Measurements from ENCODE around the gene KCNN2.

Gene KCNN2

DNA sequence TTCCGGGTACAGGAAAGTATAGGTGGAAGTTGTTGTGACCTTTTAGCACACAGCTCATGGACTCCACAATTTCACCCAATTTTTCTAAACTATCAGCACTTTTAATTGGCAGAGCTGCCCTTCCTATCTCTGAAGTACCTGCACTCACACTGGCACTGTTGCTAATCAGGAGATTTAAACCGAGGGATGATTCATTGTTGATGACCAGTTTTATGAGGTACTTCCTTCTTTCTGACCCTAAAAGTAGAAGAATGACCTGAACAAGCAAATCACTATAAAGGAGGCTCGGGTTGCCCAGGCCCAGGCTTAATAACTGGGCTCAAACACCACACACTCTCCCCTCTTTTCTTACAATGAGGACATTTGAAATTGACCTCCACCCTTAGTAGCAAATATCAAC lies 105.9 kb downstream of the KCNN2 start:
- DNase-seq (ENCODE audit: low read depth), result no peak
- no peak overlapping the region for H3K4me3 ChIP-seq (ENCODE audit: low read depth, low read length)

- no peak overlapping the region for H3K4me3 ChIP-seq (ENCODE audit: low read depth, low read length)
- DNase-seq (ENCODE audit: low read depth), result no peak
Measured at GRCh38 chr5:114469372-114469771, 107.5 kb downstream of the KCNN2 start.

DNA sequence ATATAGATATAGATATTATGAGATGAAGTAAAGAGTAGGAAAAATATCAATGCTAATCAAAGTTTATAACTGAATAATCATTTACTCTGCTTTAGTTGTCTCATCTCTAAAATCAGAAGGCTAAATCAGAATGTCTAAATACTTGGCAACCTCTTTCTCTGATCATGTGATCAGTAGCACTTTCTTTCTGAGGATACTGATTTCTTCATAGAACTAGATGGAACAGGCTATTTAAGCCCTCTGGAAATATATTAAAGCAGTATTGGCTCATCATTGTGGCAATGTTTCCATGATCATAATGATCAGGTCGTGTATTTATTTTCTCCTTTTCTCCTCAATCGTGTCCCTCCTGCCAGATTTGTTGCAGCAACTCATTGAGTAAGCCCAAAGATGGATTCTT lies 109.7 kb downstream of the KCNN2 start:
- DNase-seq (ENCODE audit: low read depth), result no peak
- no peak overlapping the region for H3K4me3 ChIP-seq (ENCODE audit: low read depth, low read length)

GRCh38 chr5:114473541-114473940 lies 111.7 kb downstream of the KCNN2 start:
- H3K4me3 ChIP-seq (ENCODE audit: low read depth, low read length), result no peak overlapping the region
- no peak for DNase-seq (ENCODE audit: low read depth)

DNA sequence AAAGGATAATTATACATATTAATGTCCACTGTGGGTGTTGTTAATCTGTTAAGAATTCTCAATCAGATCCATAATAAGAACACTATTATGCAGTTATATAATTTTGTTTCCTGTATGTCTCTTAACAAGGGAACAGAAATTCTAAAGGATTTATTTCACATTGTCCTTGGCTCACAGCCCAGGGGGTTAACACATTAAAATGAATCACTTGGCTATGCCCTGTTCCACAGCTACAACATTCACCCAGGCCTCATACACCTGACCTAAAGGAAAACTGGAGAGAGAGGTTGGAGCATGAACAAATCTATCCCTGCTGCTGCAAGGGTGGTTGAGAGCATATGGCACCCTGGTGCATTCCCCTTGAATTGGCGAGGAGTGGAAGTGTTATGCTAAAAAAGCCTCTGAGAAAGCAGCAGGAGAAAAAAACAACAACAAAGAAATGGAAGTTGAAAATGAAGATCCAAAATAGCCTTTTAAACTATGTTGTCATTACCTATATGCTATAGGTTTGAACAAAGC lies 116.0 kb downstream of the KCNN2 start:
- H3K4me3 ChIP-seq (ENCODE audit: low read depth, low read length), result no peak overlapping the region
- no peak for DNase-seq (ENCODE audit: low read depth)

DNA sequence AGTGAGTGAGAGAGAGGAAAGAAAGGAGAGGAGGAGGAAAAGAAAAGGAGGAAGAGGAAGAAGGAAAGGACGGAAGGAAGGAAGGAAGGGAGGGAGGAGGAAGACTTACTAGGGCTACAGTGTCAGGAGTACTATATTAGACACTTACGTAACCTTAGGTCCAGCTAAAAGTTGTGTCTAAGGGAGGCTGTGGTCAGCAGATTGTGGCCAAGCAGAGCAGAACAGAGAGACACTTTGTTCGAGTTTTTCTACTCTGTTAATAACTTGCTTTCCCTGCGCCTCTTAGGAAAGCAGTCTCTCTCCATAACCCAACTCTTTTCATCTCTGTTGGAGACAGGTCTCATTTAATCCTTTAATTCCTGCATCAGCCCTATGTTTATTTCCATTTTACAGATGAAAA lies 138.9 kb downstream of the KCNN2 start:
- H3K4me3 ChIP-seq (ENCODE audit: low read depth, low read length), result no peak overlapping the region
- no peak for DNase-seq (ENCODE audit: low read depth)

DNA sequence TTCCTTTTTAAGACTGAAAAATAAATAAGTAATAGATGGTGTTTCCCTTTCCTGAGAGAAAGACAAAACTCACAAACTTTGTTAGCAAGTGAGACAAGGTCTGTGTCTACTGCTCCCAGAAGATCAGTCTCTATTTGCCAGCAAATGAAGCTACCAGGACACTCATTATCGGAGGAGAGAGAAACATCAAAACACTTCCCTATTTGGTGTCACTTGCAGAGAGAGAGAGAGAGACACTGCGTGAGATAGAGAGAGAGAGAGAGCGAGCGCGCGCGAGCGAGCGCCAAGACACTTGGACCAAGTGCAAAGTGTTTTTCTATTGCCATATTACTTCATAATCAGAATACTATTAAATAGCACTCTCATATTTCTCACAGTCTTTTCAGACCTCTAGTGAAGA lies 142.7 kb downstream of the KCNN2 start:
- no peak for DNase-seq (ENCODE audit: low read depth)
- no peak overlapping the region for H3K4me3 ChIP-seq (ENCODE audit: low read depth, low read length)

DNA sequence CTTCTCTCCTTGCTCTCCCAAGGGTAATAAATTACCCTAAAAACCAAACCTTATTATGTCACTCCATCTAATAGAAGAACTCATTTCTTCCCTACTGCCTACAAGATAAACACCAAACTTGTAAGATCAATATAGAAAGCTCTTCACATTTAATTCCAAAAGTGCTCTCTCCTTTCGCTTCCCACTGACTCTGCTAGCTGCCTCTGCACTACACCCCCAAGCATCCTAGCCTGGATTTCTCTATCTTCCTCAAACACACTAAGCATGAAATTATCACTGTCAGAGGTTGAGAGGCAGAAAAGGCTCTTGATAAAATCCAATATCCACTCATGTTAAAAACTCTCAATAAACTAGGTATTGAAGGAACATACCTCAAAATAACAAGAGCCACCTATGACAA lies 162.4 kb downstream of the KCNN2 start:
- DNase-seq (ENCODE audit: low read depth), result no peak
- H3K4me3 ChIP-seq (ENCODE audit: low read depth, low read length), result no peak overlapping the region

- H3K4me3 ChIP-seq (ENCODE audit: low read depth, low read length), result no peak overlapping the region
- DNase-seq (ENCODE audit: low read depth), result no peak
Measured at GRCh38 chr5:114544561-114544960, 182.7 kb downstream of the KCNN2 start.

Measured in skeletal muscle cell (primary cell).